Right cardiac atrium (tissue), 5 donors: Measurements from ENCODE around the gene PLCG2. TPM values are rescaled to one million over a fixed set of nuclear protein-coding genes. Genes with fewer than 3 reads are reported as not detected.
A peak's percentile ranks its signal among the peaks of the same experiment; 100 is the strongest.

Experiments
- ATAC-seq, 2 donors: fragments of 200-7000 bp; cut with Tn5 transposase; one replicate each; pipeline versions ENCODE4 v1.8.0 to v1.9.1; 2020; ENCODE audit warnings: moderate library complexity in 2 of 2, mild to moderate bottlenecking in 1 of 2
- DNase-seq, 3 donors: peaks; one replicate each; pipeline ENCODE4 v3.0.0-alpha.2; 2020
- H3K27ac ChIP-seq: one replicate; pipeline ENCODE4 v1.5.1; 2013; ENCODE audit warnings: mild to moderate bottlenecking, low read length, control low read depth, moderate library complexity
- H3K27me3 ChIP-seq: one replicate; pipeline ENCODE4 v1.6.1; 2013; ENCODE audit not compliant: control insufficient read depth, insufficient read depth
- H3K4me1 ChIP-seq: one replicate; pipeline ENCODE4 v1.6.1; 2013; ENCODE audit warnings: low read length; ENCODE audit not compliant: control insufficient read depth, insufficient read depth
- H3K4me3 ChIP-seq: one replicate; pipeline ENCODE4 v1.5.1; 2013; ENCODE audit warnings: low read length, control low read depth
- H3K9me3 ChIP-seq: one replicate; pipeline ENCODE4 v1.6.1; 2013; ENCODE audit warnings: low read length; ENCODE audit not compliant: control insufficient read depth
- WGBS: extraction: QIAGEN DNeasy Blood & Tissue Kit; methylation state at CpG from one replicate; pipeline ENCODE4 v1.1.7; 2013; 5-methylcytosine and 5-hydroxymethylcytosine counted together
- intact Hi-C, 4 donors: fragments of 100-400 bp; cut with DNase I; formaldehyde crosslinking; loops; one replicate each; pipeline versions ENCODE4 v1.11.0 to v1.14.0; 2022 to 2023
- polyA plus RNA-seq: library from polyadenylated mRNA; stranded (reverse); fragments of 200-250 nt; gene quantifications from one replicate; pipeline ENCODE4 v1.2.3, GENCODE V29; 2013
- total RNA-seq, 4 donors: library from RNA; stranded (reverse); fragmentation: NEBNext Ultra II Directional; extraction: Animal tissue kit (Norgen Biotek cat#: 25700); gene quantifications; one replicate each; pipeline ENCODE4 v1.2.1, GENCODE V29; 2021
- donor health status: healthy with polysubstance abuse.
- donor health status: DM: no; HTN: yes; CAD: no.
- donor health status: DM: no; HTN: no; CAD: no.
- donor health status: DM: no; HTN: yes; CAD: no; lungs with severe emphysema.
- donor health status: DM: yes; HTN: yes; CAD: no.

Gene PLCG2
- total and polyA plus RNA-seq, 5 donors, result 4.3 to 18.3 (median 9.7) TPM

- intact Hi-C loops, result no loop called here
- ATAC-seq, result no peak
- H3K9me3 ChIP-seq, result no peaks in the 10 kb centered on the region
- H3K27ac ChIP-seq, result no peak overlapping the region
- WGBS, result 93% methylated on average over 8 of the region's 8 CpGs
- H3K27me3 ChIP-seq, result no peaks in the 10 kb centered on the region
- peaks cover 6% of the 10 kb centered on the region for H3K4me1 ChIP-seq
- no peak for DNase-seq
- no peak overlapping the region for H3K4me3 ChIP-seq
Measured at GRCh38 chr16:81816793-81817210, 37.7 kb downstream of the PLCG2 start.

- Histone ChIP-seq H3K27ac (no peak overlapping the region), H3K27me3 (no peaks in the 10 kb centered on the region), H3K9me3 (no peaks in the 10 kb centered on the region), H3K4me1 (peaks cover 6% of the 10 kb centered on the region), H3K4me3 (no peak overlapping the region)
- WGBS, result 90% methylated on average over 8 of the region's 8 CpGs
- ATAC-seq (no peak), DNase-seq (no peak)
- intact Hi-C loops, result no loop called here
Measured at GRCh38 chr16:81817296-81817695, 38.2 kb downstream of the PLCG2 start.

- H3K4me1 ChIP-seq, result peaks cover 6% of the 10 kb centered on the region
- H3K27me3 ChIP-seq, result no peaks in the 10 kb centered on the region
- ATAC-seq, result peak; percentile 29 to 44
- DNase-seq, result no peak
- no peak overlapping the region for H3K27ac ChIP-seq
- no peak overlapping the region for H3K4me3 ChIP-seq
- intact Hi-C loops, result no loop called here
- no peaks in the 10 kb centered on the region for H3K9me3 ChIP-seq
- WGBS, result 50% methylated on average over 12 of the region's 12 CpGs
Measured at GRCh38 chr16:81817789-81818567, 38.9 kb downstream of the PLCG2 start.

- H3K4me1 ChIP-seq, result peaks cover 6% of the 10 kb centered on the region
- ATAC-seq (no peak), DNase-seq (no peak)
- WGBS, result 80% methylated on average over 1 of the region's 1 CpG
- H3K9me3 ChIP-seq, result no peaks in the 10 kb centered on the region
- H3K27ac ChIP-seq, result no peak overlapping the region
- H3K4me3 ChIP-seq, result no peak overlapping the region
- intact Hi-C loops, result no loop called here
- H3K27me3 ChIP-seq, result no peaks in the 10 kb centered on the region
Measured at GRCh38 chr16:81818568-81818896, 39.4 kb downstream of the PLCG2 start.

GRCh38 chr16:81818905-81819304 lies 39.8 kb downstream of the PLCG2 start:
- H3K4me1 ChIP-seq, result peaks cover 6% of the 10 kb centered on the region
- H3K9me3 ChIP-seq, result no peaks in the 10 kb centered on the region
- no peak overlapping the region for H3K4me3 ChIP-seq
- ATAC-seq (no peak), DNase-seq (no peak)
- intact Hi-C loops, result no loop called here
- H3K27ac ChIP-seq, result no peak overlapping the region
- WGBS, result 95% methylated on average over 4 of the region's 4 CpGs
- H3K27me3 ChIP-seq, result no peaks in the 10 kb centered on the region

GRCh38 chr16:81821436-81822128 lies 42.5 kb downstream of the PLCG2 start:
- 71% methylated on average over 10 of the region's 10 CpGs for WGBS
- Histone ChIP-seq H3K4me1 (peaks cover 6% of the 10 kb centered on the region), H3K27ac (no peak overlapping the region), H3K4me3 (no peak overlapping the region), H3K27me3 (no peaks in the 10 kb centered on the region), H3K9me3 (no peaks in the 10 kb centered on the region)
- intact Hi-C loops, result no loop called here
- ATAC-seq (no peak), DNase-seq (no peak)

GRCh38 chr16:81823111-81823510 lies 44.0 kb downstream of the PLCG2 start:
- DNase-seq, result peak in 2 of 3 donors; percentile 28 to 72
- H3K4me1 ChIP-seq, result peaks cover 2% of the 10 kb centered on the region
- H3K4me3 ChIP-seq, result no peak overlapping the region
- 31% methylated on average over 8 of the region's 8 CpGs for WGBS
- H3K27me3 ChIP-seq, result no peaks in the 10 kb centered on the region
- intact Hi-C loops, result no loop called here
- no peak overlapping the region for H3K27ac ChIP-seq
- no peaks in the 10 kb centered on the region for H3K9me3 ChIP-seq
- peak in 1 of 2 donors; percentile 52 for ATAC-seq

- H3K27ac ChIP-seq, result no peak overlapping the region
- H3K4me1 ChIP-seq, result peaks cover 2% of the 10 kb centered on the region
- no peak for ATAC-seq
Measured at GRCh38 chr16:81823734-81824133, 44.6 kb downstream of the PLCG2 start.

GRCh38 chr16:81826523-81826922 lies 47.4 kb downstream of the PLCG2 start:
- intact Hi-C loops, result no loop called here
- WGBS, result 87% methylated on average over 5 of the region's 5 CpGs
- DNase-seq (no peak), ATAC-seq (no peak)
- Histone ChIP-seq H3K4me3 (no peak overlapping the region), H3K27ac (no peak overlapping the region), H3K4me1 (no peaks in the 10 kb centered on the region), H3K27me3 (no peaks in the 10 kb centered on the region), H3K9me3 (no peaks in the 10 kb centered on the region)

More at GRCh38 chr16:81823734-81824133, 44.6 kb downstream of the PLCG2 start:
- no peak overlapping the region for H3K4me3 ChIP-seq
- H3K27me3 ChIP-seq, result no peaks in the 10 kb centered on the region
- intact Hi-C loops, result no loop called here
- DNase-seq, result no peak
- WGBS, result 87% methylated on average over 1 of the region's 1 CpG
- H3K9me3 ChIP-seq, result no peaks in the 10 kb centered on the region

GRCh38 chr16:81830845-81831540 lies 51.9 kb downstream of the PLCG2 start:
- WGBS, result 49% methylated on average over 9 of the region's 9 CpGs
- no peak for DNase-seq
- Histone ChIP-seq H3K4me3 (no peak overlapping the region), H3K27ac (no peak overlapping the region), H3K9me3 (no peaks in the 10 kb centered on the region), H3K27me3 (no peaks in the 10 kb centered on the region), H3K4me1 (peaks cover 7% of the 10 kb centered on the region)
- intact Hi-C loops, result no loop called here
- ATAC-seq, result no peak

GRCh38 chr16:81831722-81832126 lies 52.6 kb downstream of the PLCG2 start:
- H3K4me1 ChIP-seq, result peaks cover 7% of the 10 kb centered on the region
- intact Hi-C loops, result no loop called here
- ATAC-seq (peak; percentile 32 to 61), DNase-seq (peak; percentile 54 to 76 (median 73))
- 72% methylated on average over 8 of the region's 8 CpGs for WGBS
- H3K9me3 ChIP-seq, result no peaks in the 10 kb centered on the region
- H3K27ac ChIP-seq, result no peak overlapping the region
- no peak overlapping the region for H3K4me3 ChIP-seq
- H3K27me3 ChIP-seq, result no peaks in the 10 kb centered on the region
